Lower leg skin (tissue), 4 donors: Measurements from ENCODE around the gene FREM2. TPM values are rescaled to one million over a fixed set of nuclear protein-coding genes. Genes with fewer than 3 reads are reported as not detected.

Experiments used
- DNase-seq, 2 donors: peaks; one replicate each; pipeline ENCODE4 v3.0.0-alpha.2; 2019; ENCODE audit warnings: low spot score in 2 of 2
- H3K4me3 ChIP-seq: fragments of 200-600 bp; sonication (generic); 2 replicates; pipeline ENCODE4 v1.5.1; 2017; ENCODE audit warnings: mild to moderate bottlenecking, low read depth; ENCODE audit not compliant: poor library complexity, severe bottlenecking
- CTCF ChIP-seq, 3 donors: fragments of 450-650 bp; IDR thresholded peaks; one replicate each; pipeline ENCODE4 v1.5.1; 2016; ENCODE audit warnings: antibody characterized with exemption in 3 of 3, mild to moderate bottlenecking in 3 of 3, moderate library complexity in 2 of 3
- POLR2A ChIP-seq, 2 donors: fragments of 450-650 bp; IDR thresholded peaks; one replicate each; pipeline ENCODE4 v1.6.1; 2016 to 2017; ENCODE audit warnings: antibody characterized with exemption in 2 of 2, mild to moderate bottlenecking in 1 of 2, moderate library complexity in 1 of 2
- WGBS, 2 donors: methylation state at CpG; one replicate each; pipeline ENCODE4 v1.1.5; 2018; 5-methylcytosine and 5-hydroxymethylcytosine counted together
- intact Hi-C: fragments of 100-400 bp; cut with DNase I; formaldehyde crosslinking; loops from one replicate; pipeline ENCODE4 v1.15.0; 2023; ENCODE audit warnings: low total_unique reads
- total RNA-seq, 4 donors: library from RNA; depleted of rRNA; stranded (reverse); fragments of >200 nt; gene quantifications; one replicate each; pipeline ENCODE4 v1.1.0, GENCODE V29; 2016

FREM2 gene
- 1 to 10 TPM in 1 of 4 donors, under 1 TPM in 3; 0.34 to 2.6 (median 0.59) TPM for total RNA-seq

GRCh38 chr13:38686577-38687245, at the start of gene FREM2:
Gene FREM2, plus strand, starts transcription at chr13:38687077. Its CDS starts 268 bp downstream, at chr13:38687345.
- TF ChIP-seq POLR2A (IDR thresholded peaks at IDR 0.05), result no peak
- WGBS, 2 donors, result 0 to 1% methylated on average over 35 to 39 of the region's 40 CpGs
- H3K4me3 ChIP-seq, result no peak within 1 kb of the TSS
- no peak for DNase-seq
- intact Hi-C loops, result no loop called here

- WGBS, 2 donors, result 83 to 85% methylated on average over 3 of the region's 3 CpGs
- no peak overlapping the region for H3K4me3 ChIP-seq
- intact Hi-C loops, result no loop called here
- DNase-seq, result no peak
- TF ChIP-seq CTCF (IDR thresholded peaks at IDR 0.05), result no peak
- no peak for TF ChIP-seq POLR2A (IDR thresholded peaks at IDR 0.05)
Observed at GRCh38 chr13:38637576-38637975, 49.3 kb upstream of the FREM2 start.

GRCh38 chr13:38641164-38641948, 45.5 kb upstream of the FREM2 start:
- DNase-seq, result no peak
- 88% methylated on average over 5 of the region's 5 CpGs for WGBS, 2 donors
- no peak for TF ChIP-seq CTCF (IDR thresholded peaks at IDR 0.05)
- no peak for TF ChIP-seq POLR2A (IDR thresholded peaks at IDR 0.05)
- no peak overlapping the region for H3K4me3 ChIP-seq
- intact Hi-C loops, result no loop called here

GRCh38 chr13:38647312-38647711, 39.6 kb upstream of the FREM2 start:
- TF ChIP-seq POLR2A (IDR thresholded peaks at IDR 0.05), result no peak
- intact Hi-C loops, result no loop called here
- H3K4me3 ChIP-seq, result no peak overlapping the region
- DNase-seq, result no peak
- WGBS, 2 donors, result 76 to 83% methylated on average over 1 of the region's 1 CpG

GRCh38 chr13:38648912-38649311, 38.0 kb upstream of the FREM2 start:
- intact Hi-C loops, result no loop called here
- H3K4me3 ChIP-seq, result no peak overlapping the region
- 87 to 91% methylated on average over 1 of the region's 1 CpG for WGBS, 2 donors
- TF ChIP-seq CTCF (IDR thresholded peaks at IDR 0.05) (no peak), POLR2A (IDR thresholded peaks at IDR 0.05) (no peak)
- DNase-seq, result no peak

GRCh38 chr13:38656699-38657098, 30.2 kb upstream of the FREM2 start:
- intact Hi-C loops, result no loop called here
- TF ChIP-seq POLR2A (IDR thresholded peaks at IDR 0.05) (no peak), CTCF (IDR thresholded peaks at IDR 0.05) (no peak)
- DNase-seq, result no peak
- 40 to 54% methylated on average over 2 of the region's 2 CpGs for WGBS, 2 donors
- no peak overlapping the region for H3K4me3 ChIP-seq
